NCI-H1092 (cell line): ENCODE results near the gene GAPVD1.

ENCODE experiments used
- DNase-seq: peaks from one replicate; lab custom pipeline; 2025; lab: John Stamatoyannopoulos, UW

Gene GAPVD1

DNA sequence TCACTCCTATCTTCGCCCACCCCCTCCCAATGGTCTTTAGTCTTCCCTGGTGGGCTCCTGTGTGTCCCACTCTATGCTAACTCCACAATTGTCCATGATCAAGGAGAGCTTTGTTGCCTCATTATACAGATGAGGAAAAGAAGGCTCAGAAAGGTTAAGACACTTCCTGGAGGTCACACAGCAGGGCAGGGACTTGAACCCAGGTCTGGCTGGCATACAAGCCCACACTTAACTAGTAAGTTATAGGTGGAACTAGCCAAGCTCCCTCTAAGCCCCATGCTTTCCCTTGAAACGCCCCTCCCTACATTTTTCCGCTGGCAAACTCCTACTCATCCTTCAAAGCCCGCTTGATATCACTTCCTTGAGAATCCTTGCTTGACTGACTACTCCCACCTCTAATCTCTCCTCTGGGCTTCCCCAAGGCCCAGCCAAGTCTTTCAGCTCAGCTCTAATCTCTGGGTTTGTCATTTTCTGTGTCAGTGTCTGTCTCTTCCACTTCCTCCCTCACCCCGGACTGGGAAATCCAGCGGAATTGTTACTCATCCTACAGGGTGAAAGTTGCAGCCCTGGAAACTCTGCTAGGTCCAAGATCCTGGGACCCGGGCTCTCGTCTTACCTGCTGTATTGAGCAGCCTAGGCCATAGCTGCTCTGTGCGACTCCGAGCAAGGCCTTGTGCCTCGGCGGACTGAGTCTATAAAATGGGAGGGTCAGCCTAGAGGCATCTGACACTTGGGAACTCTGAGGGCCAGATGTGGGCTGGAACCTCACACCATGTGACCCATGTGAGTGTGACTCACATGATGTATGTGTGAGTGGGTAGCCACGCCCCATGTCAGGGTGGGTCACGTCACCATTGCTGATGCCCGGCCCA is 144.5 kb downstream of the GAPVD1 start:
- DNase-seq: no peak

GRCh38 chr9:125406810-125407087 is 145.1 kb downstream of the GAPVD1 start:
- no peak for DNase-seq

DNA sequence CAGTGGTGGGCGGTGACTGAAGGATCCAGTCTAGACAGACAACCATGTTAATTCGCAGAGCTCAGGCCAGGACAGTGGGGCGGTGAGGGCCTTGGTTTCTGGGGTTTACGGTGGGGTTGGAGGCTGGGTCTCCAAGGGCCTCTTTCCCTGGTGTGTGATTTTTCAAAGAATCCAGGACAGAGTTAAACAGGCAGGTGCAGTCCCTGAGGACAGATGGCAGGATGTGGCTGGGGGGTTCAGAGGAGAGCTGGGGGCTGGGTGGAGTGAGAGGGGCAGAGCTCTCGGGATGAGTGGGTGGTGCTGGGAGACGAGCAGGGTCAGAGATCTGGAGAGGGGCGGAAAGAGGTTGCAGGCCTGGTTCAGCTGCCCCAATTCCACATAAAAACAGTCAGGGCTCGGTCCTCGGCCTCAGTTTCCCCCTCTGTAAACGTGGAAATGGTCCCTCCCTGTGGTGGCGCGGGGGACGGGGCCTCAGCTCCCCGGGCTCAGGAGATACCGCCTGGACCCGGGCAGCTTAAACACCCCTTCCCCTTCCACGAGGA is 145.9 kb downstream of the GAPVD1 start:
- DNase-seq: no peak

DNA sequence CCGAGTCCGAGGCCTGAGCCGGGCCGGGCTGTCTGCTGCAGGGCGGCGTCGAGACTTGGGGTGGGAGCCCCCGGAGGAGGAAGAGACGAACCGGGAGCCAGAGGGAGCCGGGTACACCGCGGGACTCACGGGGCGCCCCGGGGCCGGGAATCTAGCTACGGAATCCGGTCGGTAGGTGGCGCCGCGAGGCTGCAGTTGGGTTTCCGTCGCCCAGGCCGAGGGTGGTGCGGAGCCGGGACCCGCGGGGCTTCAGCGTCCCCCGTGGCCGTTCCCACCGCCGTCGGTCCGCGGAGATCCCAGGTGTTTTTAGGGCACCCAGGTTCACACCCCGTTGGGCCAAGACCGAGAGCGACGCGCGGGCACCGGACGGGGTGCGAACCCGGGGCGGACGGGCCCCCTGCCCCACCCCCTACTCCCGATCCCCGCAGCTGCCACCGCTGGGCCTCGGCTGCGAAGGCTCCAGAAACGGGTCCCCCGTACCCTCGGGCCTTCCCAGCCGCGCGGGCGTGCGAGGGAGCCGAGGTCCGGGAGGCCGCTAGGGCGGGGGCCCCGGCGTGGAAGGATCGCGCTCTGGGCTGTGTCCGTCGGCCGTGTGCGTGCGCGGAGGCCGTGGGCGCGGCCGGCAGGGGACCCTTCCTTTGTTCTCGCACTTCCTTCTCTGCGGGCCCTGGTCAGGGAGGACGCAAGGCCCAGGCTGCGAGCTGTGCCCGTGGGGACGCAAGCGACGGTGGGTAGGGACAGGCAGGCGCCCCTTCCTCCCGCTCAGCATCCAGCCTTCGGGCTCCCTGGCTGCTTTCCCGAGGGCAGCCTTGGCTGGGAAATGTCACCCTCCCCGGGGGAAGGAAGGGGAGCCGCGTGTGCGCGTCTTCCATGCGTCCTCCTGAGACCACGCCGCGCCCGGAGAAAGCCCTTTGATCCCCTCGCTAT is 146.6 kb downstream of the GAPVD1 start:
- peak; percentile 70 for DNase-seq

DNA sequence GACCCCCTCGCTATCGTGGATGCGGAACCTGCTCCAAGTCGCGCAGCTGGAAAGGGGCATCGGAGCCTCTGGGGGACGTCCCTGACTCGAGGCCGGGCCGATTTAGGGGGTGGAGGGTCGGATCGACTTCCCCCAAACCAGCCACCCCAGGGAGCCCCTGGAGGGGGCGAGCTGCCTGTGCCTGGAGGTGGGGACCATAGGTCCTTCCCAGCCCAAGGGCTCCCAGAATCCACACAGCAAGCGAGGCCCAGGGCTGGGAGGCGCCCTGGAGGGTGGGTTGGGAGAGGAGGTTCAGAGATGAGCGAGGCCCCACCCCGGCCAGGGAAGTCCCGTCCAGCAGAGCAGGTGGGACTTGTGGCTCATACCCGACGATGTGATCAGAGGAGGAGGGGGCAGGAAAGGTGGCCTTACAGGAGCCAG is 147.6 kb downstream of the GAPVD1 start:
- DNase-seq: no peak

DNA sequence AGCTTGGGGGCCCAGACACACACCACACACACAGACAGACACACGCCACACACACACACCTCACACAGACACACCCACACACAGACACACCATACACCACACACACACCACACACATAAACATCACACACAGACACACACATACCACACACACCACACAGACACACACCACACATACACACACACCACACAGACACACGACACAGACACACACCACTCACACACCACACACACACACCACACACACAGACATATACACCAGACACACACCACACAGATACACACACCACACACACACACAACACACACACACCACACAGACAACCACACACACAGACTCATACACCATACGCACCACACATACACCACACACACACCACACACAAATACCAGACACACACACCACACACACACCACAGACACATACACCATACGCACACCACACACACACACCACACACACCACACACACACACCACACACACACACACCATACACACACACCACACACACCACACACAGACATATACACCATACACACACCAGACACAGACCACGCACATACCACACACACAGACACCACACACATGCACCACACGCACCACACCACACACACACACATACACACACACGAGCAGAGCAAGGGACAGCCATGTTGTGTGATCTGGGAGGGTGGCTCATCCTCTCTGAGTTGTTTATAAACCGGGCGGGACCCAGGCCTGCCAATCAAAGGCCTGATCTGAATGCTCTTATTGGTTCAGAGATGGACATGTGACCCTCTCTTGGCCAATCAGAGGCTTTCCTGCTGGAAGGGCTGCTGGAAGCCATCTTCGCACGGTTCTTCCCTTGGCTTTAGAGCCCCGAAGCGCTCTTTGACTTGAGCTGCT is 148.3 kb downstream of the GAPVD1 start:
- DNase-seq: no peak

DNA sequence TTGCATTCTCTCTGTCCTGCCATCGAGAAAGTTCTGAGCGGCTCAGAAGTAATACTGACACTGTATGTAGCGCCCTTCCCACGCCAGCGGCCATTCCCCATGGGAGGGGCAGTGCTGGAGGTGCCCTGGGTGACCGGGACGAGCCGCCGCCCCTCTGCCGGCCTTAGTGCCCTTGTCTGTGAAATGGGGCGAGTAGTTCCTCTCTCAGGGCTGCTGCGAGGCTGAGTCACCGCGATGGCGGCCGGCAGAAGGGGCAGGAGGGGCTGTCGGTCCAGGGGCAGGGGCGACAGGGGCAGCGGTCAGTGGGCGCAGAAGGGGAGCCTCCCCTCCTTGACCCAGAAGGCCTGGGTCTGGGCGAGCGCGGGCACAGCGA is 148.9 kb downstream of the GAPVD1 start:
- no peak for DNase-seq

- DNase-seq: no peak
These were observed 149.6 kb downstream of the GAPVD1 start for GRCh38 chr9:125411171-125411756.

- no peak for DNase-seq
These were observed 150.5 kb downstream of the GAPVD1 start for GRCh38 chr9:125412166-125412565.

DNA sequence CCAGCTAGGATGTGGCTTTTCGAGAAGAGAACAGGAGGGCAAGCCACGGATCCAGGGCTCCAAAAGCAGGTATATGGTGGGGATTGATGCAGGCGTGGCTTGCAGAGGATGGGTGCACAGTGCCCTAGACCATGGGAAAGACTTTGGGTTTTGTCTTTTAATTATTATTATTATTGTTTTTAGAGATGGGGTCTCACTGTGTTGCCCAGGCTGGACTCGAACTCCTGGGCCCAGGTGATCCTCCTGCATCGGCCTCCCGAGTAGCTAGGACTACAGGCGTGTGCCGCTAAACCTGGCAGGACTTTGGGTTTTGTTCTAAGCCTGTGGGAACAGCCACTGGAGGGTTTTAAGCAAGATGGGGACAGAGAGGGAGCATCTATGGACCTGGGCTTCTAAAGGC is 152.0 kb downstream of the GAPVD1 start:
- no peak for DNase-seq

GRCh38 chr9:125415583-125416460 is 154.2 kb downstream of the GAPVD1 start:
- no peak for DNase-seq

DNA sequence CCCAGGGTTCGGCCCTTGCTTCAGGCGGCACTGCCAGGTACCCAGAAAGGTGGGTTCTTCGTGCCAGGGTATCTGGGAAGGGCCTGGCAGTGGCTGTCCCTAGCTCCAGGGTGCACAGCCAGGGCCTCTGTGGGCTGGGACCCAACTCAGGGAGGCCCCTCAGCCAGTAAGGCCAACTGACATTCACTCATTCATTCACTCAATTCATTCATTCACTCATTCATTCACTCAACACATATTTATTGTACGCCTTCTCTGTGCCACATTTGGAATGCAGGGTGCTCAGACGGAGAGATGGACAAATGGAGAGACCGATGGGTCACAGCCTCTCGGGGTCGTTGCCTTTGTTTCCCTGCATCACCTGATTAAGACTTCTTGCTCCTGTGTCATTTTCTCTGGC is 154.9 kb downstream of the GAPVD1 start:
- DNase-seq: no peak
